IMR-90 (cell line): Measurements from ENCODE around the gene SPACA6. TPM values are rescaled to one million over a fixed set of nuclear protein-coding genes. Genes with fewer than 3 reads are reported as not detected.

Source experiments
- ATAC-seq: fragments of 200-7000 bp; cut with Tn5 transposase; 2 replicates; pipeline ENCODE4 v1.9.1; 2020; ENCODE audit warnings: low read depth, mild to moderate bottlenecking, moderate library complexity
- BruUV-seq: library from RNA; stranded (reverse); fragments of 400-500 nt; replicated peaks from 2 replicates; lab custom pipeline; 2021; lab: Mats Ljungman, UMichigan
- CTCF ChIA-PET: fragments of 300-600 bp; formaldehyde crosslinking; extraction: SDS; loops from one replicate; lab custom pipeline; 2021; ENCODE audit warnings: antibody characterized with exemption; lab: Yijun Ruan, JAX
- POLR2A ChIA-PET: fragments of 300-600 bp; sonication (Branson Sonifier 250); formaldehyde crosslinking; loops from one replicate; lab custom pipeline; 2022; ENCODE audit warnings: antibody characterized with exemption; ENCODE audit not compliant: unreplicated experiment; lab: Charles Lee
- DNase-seq: peaks from one replicate; pipeline ENCODE4 v3.0.0; 2013
- H2AFZ ChIP-seq: replicated peaks from 2 replicates; pipeline ENCODE3; 2013; ENCODE audit warnings: low read length, mild to moderate bottlenecking; ENCODE audit not compliant: poor library complexity
- H2AK5ac ChIP-seq: 2 replicates; pipeline ENCODE4 v1.6.1; 2013; ENCODE audit warnings: low read depth, low read length, inconsistent platforms
- H2AK9ac ChIP-seq: replicated peaks from 2 replicates; pipeline ENCODE3; 2013; ENCODE audit warnings: mild to moderate bottlenecking, low read depth, low read length, moderate library complexity; ENCODE audit not compliant: poor library complexity
- H2BK120ac ChIP-seq: 2 replicates; pipeline ENCODE4 v1.6.1; 2013; ENCODE audit warnings: low read depth, low read length, inconsistent platforms
- H2BK15ac ChIP-seq: 3 replicates; pipeline ENCODE4 v1.6.1; 2013; ENCODE audit warnings: low read depth, low read length, inconsistent platforms
- H2BK20ac ChIP-seq: 2 replicates; pipeline ENCODE4 v1.6.1; 2013; ENCODE audit warnings: low read depth, mild to moderate bottlenecking, inconsistent platforms, low read length, moderate library complexity
- H2BK5ac ChIP-seq: 2 replicates; pipeline ENCODE4 v1.6.1; 2013; ENCODE audit warnings: mild to moderate bottlenecking, low read depth, low read length, inconsistent platforms; ENCODE audit not compliant: poor library complexity, severe bottlenecking
- H3K14ac ChIP-seq: replicated peaks from 2 replicates; pipeline ENCODE4 v1.6.1; 2013; ENCODE audit warnings: low read depth, low read length, inconsistent platforms
- H3K18ac ChIP-seq: 2 replicates; pipeline ENCODE4 v1.6.1; 2013; ENCODE audit warnings: low read depth, low read length, control low read depth
- H3K23ac ChIP-seq: 2 replicates; pipeline ENCODE4 v1.6.1; 2013; ENCODE audit warnings: low read depth, low read length, inconsistent platforms
- H3K27ac ChIP-seq: 2 replicates; pipeline ENCODE4 v1.5.1; 2013; ENCODE audit warnings: mild to moderate bottlenecking, control low read depth, low read length; ENCODE audit not compliant: insufficient read depth
- H3K27me3 ChIP-seq: 2 replicates; pipeline ENCODE4 v1.6.1; 2013; ENCODE audit warnings: low read length; ENCODE audit not compliant: control insufficient read depth, insufficient read depth
- H3K36me3 ChIP-seq: 2 replicates; pipeline ENCODE4 v1.6.1; 2013; ENCODE audit warnings: low read length, mixed read lengths; ENCODE audit not compliant: control insufficient read depth, insufficient read depth
- H3K4ac ChIP-seq: 2 replicates; pipeline ENCODE4 v1.6.1; 2013; ENCODE audit warnings: low read depth, low read length, inconsistent platforms
- H3K4me1 ChIP-seq: 2 replicates; pipeline ENCODE4 v1.6.1; 2013; ENCODE audit warnings: low read length, mixed read lengths; ENCODE audit not compliant: control insufficient read depth, insufficient read depth
- H3K4me2 ChIP-seq: 2 replicates; pipeline ENCODE4 v1.6.1; 2013; ENCODE audit warnings: low read depth, mild to moderate bottlenecking, control low read depth, low read length, moderate library complexity
- H3K4me3 ChIP-seq: 2 replicates; pipeline ENCODE4 v1.5.1; 2013; ENCODE audit warnings: low read depth, mild to moderate bottlenecking, control low read depth, low read length, moderate library complexity; ENCODE audit not compliant: insufficient read depth
- H3K56ac ChIP-seq: 2 replicates; pipeline ENCODE4 v1.6.1; 2013; ENCODE audit warnings: low read length, inconsistent platforms; ENCODE audit not compliant: insufficient read depth; ENCODE audit errors: extremely low read depth
- H3K79me1 ChIP-seq, 2 experiments: 2 replicates each; pipeline ENCODE4 v1.6.1; 2013; ENCODE audit warnings: low read length in 2 of 2, inconsistent platforms in 1 of 2, low read depth in 1 of 2
- H3K9ac ChIP-seq: 2 replicates; pipeline ENCODE4 v1.6.1; 2013; ENCODE audit warnings: low read depth, low read length, control low read depth
- H3K9me1 ChIP-seq: 2 replicates; pipeline ENCODE4 v1.6.1; 2013; ENCODE audit warnings: low read length, inconsistent platforms; ENCODE audit not compliant: insufficient read depth
- H3K9me3 ChIP-seq: 2 replicates; pipeline ENCODE4 v1.6.1; 2013; ENCODE audit warnings: low read length; ENCODE audit not compliant: control insufficient read depth, insufficient read depth
- H4K20me1 ChIP-seq: 2 replicates; pipeline ENCODE4 v1.6.1; 2013; ENCODE audit warnings: low read length, inconsistent platforms; ENCODE audit not compliant: insufficient read depth
- H4K5ac ChIP-seq: 2 replicates; pipeline ENCODE4 v1.6.1; 2013; ENCODE audit warnings: mild to moderate bottlenecking, low read depth, low read length, control low read depth
- H4K8ac ChIP-seq, 2 experiments: 2 replicates each; pipeline ENCODE4 v1.6.1; 2013; ENCODE audit warnings: low read depth in 2 of 2, low read length in 2 of 2, control low read depth in 1 of 2, inconsistent platforms in 1 of 2
- H4K91ac ChIP-seq: 2 replicates; pipeline ENCODE4 v1.6.1; 2013; ENCODE audit warnings: low read depth, low read length, inconsistent platforms; ENCODE audit not compliant: insufficient read depth
- FOS ChIP-seq: fragments of 150-350 bp; IDR thresholded peaks from 2 replicates; pipeline ENCODE4 v1.6.1; 2016; ENCODE audit warnings: low read depth, low read length
- MAFK ChIP-seq: IDR thresholded peaks from 2 replicates; pipeline ENCODE4 v1.6.1; 2012; ENCODE audit warnings: low read depth, low read length, improper control_type of control experiment
- POLR2A ChIP-seq: IDR thresholded peaks from 2 replicates; pipeline ENCODE4 v1.6.1; 2012; ENCODE audit warnings: mild to moderate bottlenecking, low read depth, low read length
- RAD21 ChIP-seq: IDR thresholded peaks from 2 replicates; pipeline ENCODE4 v1.6.1; 2012; ENCODE audit warnings: low read length, improper control_type of control experiment
- WGBS, 2 experiments: methylation state at CpG; one replicate each; pipeline versions ENCODE4 v1.1.5 to v1.1.7; 2013; ENCODE audit warnings: missing lambda C conversion rate in 2 of 2; ENCODE audit not compliant: insufficient read length in 1 of 2; ENCODE audit errors: extremely low coverage in 2 of 2; 5-methylcytosine and 5-hydroxymethylcytosine counted together
- dilution Hi-C: fragments of 300-500 bp; cut with HindIII; formaldehyde crosslinking; loops from one replicate; pipeline ENCODE4 v1.14.3; 2018; ENCODE audit warnings: low sequenced_read_pairs; ENCODE audit not compliant: unreplicated experiment
- in situ Hi-C: fragments of 300-500 bp; cut with MboI; formaldehyde crosslinking; loops from 3 replicates; pipeline ENCODE4 v1.14.3; 2019; ENCODE audit warnings: low sequenced_read_pairs, inconsistent platforms, mixed read lengths
- intact Hi-C: fragments of 100-400 bp; cut with micrococcal nuclease; formaldehyde crosslinking; loops from 2 replicates; pipeline ENCODE4 v1.10.0; 2022
- polyA plus RNA-seq, 3 experiments: library from polyadenylated mRNA; depleted of rRNA; stranded (reverse); fragments of >200 nt; gene quantifications; 2 replicates each; pipeline ENCODE4 v1.2.3, GENCODE V29; 2012; ENCODE audit warnings: low replicate concordance in 1 of 3
- total RNA-seq: library from RNA; depleted of rRNA; stranded (reverse); fragments of >200 nt; gene quantifications from 2 replicates; pipeline ENCODE4 v1.2.3, GENCODE V29; 2012

SPACA6 gene
- total and polyA plus RNA-seq, 2 of the 4 experiments (the other 2 are of a cell fraction): 1.3 to 13.6 TPM

DNA sequence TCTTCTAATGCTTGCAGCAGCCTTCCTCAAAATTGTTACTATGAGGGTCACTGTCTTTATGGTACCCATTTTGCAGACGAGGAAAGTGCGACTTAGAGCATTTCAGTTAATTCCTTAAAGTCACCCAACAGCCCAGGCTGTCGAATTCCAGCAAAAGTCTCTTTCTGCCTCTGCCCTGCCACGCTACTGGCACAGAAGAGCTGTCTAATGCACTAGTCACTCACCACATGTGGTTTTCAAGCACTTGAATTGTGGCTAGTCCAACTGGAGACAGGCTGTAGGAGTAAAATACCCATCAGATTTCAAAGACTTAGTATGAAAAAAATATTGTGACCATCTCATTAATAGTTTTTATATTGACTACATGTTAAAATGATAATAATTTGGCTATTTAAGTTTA lies 56.8 kb downstream of the SPACA6 start:
- no peak for DNase-seq
- no TSS peak for BruUV-seq

More for the DNA sequence above, 56.8 kb downstream of the SPACA6 start:
- dilution Hi-C loops (no loop called here), in situ Hi-C loops (no loop called here), intact Hi-C loops (no loop called here)
- H2BK15ac ChIP-seq: no peak overlapping the region
- no peaks in the 10 kb centered on the region for H3K4me1 ChIP-seq
- H3K27me3 ChIP-seq: no peaks in the 10 kb centered on the region
- TF ChIP-seq FOS (no peak), MAFK (no peak), RAD21 (no peak), POLR2A (no peak)
- H3K4me3 ChIP-seq: no peak overlapping the region
- H3K14ac ChIP-seq: no peak overlapping the region
- H3K36me3 ChIP-seq: no peaks in the 10 kb centered on the region
- H4K5ac ChIP-seq: no peak overlapping the region
- H3K9me1 ChIP-seq: no peaks in the 10 kb centered on the region
- H2AK9ac ChIP-seq: no peak overlapping the region
- no peak overlapping the region for H2AFZ ChIP-seq
- peaks cover 4% of the 10 kb centered on the region; the same call in 1 of the 2 replicates for H3K9me3 ChIP-seq
- ChIA-PET POLR2A (no interaction called here), CTCF (no interaction called here)
- no peak overlapping the region for H3K56ac ChIP-seq
- no peak overlapping the region for H2BK5ac ChIP-seq
- no peak overlapping the region for H3K4ac ChIP-seq
- H4K91ac ChIP-seq: no peak overlapping the region
- H3K18ac ChIP-seq: no peak overlapping the region
- H4K20me1 ChIP-seq: no peaks in the 10 kb centered on the region
- H3K27ac ChIP-seq: no peak overlapping the region
- H3K9ac ChIP-seq: no peak overlapping the region
- no peak overlapping the region for H3K23ac ChIP-seq
- no peak overlapping the region for H3K4me2 ChIP-seq
- no peak overlapping the region for H2AK5ac ChIP-seq
- ATAC-seq: no peak
- H2BK120ac ChIP-seq: no peak overlapping the region
- no peaks in the 10 kb centered on the region for H3K79me1 ChIP-seq
- no CpG with 5 or more reads among the region's 4 CpGs for WGBS, 2 experiments
- H4K8ac ChIP-seq: no peak overlapping the region
- H2BK20ac ChIP-seq: no peak overlapping the region
